HUES48 (cell line): ENCODE results near the gene FRMD4A.

ENCODE experiments used
- H3K27ac ChIP-seq: one replicate; pipeline ENCODE4 v1.7.0; 2013; ENCODE audit warnings: low read depth, low read length, inconsistent platforms
- H3K27me3 ChIP-seq: 2 replicates; pipeline ENCODE4 v1.6.1; 2013; ENCODE audit warnings: mild to moderate bottlenecking, low read length; ENCODE audit not compliant: control insufficient read depth, insufficient read depth
- H3K36me3 ChIP-seq: 2 replicates; pipeline ENCODE4 v1.6.1; 2013; ENCODE audit warnings: low read length; ENCODE audit not compliant: control insufficient read depth, insufficient read depth
- H3K4me1 ChIP-seq: 2 replicates; pipeline ENCODE4 v1.6.1; 2013; ENCODE audit warnings: mild to moderate bottlenecking, low read length; ENCODE audit not compliant: control insufficient read depth, insufficient read depth
- H3K4me3 ChIP-seq: 2 replicates; pipeline ENCODE4 v1.5.1; 2013; ENCODE audit warnings: mild to moderate bottlenecking, low read depth, low read length
- H3K9ac ChIP-seq: 2 replicates; pipeline ENCODE4 v1.6.1; 2013; ENCODE audit warnings: mild to moderate bottlenecking, low read depth, low read length, moderate library complexity
- H3K9me3 ChIP-seq: 2 replicates; pipeline ENCODE4 v1.6.1; 2013; ENCODE audit warnings: low read length; ENCODE audit not compliant: control insufficient read depth, insufficient read depth

Gene FRMD4A

DNA sequence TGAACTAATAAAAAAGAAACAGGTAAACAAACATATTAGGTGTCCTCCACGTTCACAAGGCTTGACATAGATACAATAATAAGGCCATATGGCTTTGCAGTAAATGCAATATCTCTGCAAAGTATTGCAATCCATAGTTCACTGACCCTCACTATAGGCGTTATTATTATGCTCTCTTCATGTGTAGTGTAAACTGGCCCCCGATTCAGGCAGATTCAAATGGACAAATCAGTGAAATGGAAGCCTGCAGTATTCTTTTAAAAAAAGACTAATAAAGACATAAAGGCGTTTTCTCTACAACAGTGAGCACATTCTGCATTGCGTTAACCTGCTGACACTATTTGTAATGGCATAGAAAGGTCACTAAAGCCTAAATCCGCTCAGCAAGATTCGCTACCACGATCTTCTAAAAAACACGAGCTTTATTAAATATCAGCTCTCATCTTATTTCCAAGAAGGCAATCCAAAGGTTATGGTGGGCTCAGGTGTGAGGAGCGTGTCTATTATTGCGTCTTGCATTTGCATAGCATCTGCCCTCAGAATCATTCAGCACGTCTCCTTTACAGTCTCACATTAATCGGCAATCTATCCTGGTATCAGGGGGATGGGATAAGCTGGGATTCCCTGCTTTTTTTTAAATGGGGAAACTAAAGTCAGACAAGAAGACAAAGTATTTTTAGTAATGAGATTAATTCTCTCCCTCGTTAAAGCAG lies 36.2 kb downstream of the FRMD4A start:
- H3K36me3 ChIP-seq, result no peaks in the 10 kb centered on the region
- no peaks in the 10 kb centered on the region for H3K4me1 ChIP-seq
- peaks cover 10% of the 10 kb centered on the region for H3K9me3 ChIP-seq
- H3K27me3 ChIP-seq, result no peaks in the 10 kb centered on the region
- no peak overlapping the region for H3K27ac ChIP-seq
- H3K4me3 ChIP-seq, result no peak overlapping the region
- no peak overlapping the region for H3K9ac ChIP-seq

DNA sequence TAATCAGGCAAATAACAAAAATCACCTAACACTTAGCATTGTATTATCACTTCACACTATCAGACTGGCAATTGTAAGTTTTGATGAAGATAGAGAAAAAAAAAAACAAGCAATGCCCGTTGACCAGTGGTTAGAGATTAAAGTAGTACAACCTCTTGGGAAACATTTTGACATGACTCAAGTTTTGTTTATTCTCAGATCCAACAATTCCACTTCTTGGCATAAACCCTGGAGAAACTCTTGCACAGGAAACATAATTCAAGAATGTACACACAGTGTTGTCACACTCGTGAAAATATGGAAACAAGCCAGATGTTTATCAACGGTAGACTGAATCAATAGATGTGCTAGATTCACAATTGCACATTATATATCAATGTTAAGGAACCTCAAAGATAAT lies 37.2 kb downstream of the FRMD4A start:
- H3K36me3 ChIP-seq, result no peaks in the 10 kb centered on the region
- no peak overlapping the region for H3K9ac ChIP-seq
- H3K4me3 ChIP-seq, result no peak overlapping the region
- no peak overlapping the region for H3K27ac ChIP-seq
- peaks cover 10% of the 10 kb centered on the region for H3K9me3 ChIP-seq
- H3K4me1 ChIP-seq, result no peaks in the 10 kb centered on the region
- H3K27me3 ChIP-seq, result no peaks in the 10 kb centered on the region

DNA sequence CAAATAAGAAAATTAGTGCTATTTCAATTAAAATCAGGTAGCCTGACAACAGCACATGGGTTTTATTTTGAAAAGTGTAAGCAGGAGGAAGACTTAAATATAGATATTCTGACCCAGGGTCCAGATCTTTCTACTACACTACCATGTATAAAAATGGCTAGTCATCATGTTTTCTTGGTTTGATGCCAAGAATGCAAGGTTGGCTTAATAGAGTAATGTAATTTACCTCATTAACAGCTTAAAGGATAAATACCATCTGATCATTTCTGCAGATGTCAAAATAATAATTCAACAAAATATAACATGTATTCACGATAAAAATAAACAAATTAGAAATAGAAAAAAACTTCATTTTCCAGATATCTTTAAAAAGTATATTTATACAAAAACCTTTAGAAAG lies 39.4 kb downstream of the FRMD4A start:
- Histone ChIP-seq H3K27me3 (no peaks in the 10 kb centered on the region), H3K4me3 (no peak overlapping the region), H3K9ac (no peak overlapping the region), H3K4me1 (no peaks in the 10 kb centered on the region), H3K9me3 (peaks cover 12% of the 10 kb centered on the region), H3K36me3 (no peaks in the 10 kb centered on the region), H3K27ac (no peak overlapping the region)

DNA sequence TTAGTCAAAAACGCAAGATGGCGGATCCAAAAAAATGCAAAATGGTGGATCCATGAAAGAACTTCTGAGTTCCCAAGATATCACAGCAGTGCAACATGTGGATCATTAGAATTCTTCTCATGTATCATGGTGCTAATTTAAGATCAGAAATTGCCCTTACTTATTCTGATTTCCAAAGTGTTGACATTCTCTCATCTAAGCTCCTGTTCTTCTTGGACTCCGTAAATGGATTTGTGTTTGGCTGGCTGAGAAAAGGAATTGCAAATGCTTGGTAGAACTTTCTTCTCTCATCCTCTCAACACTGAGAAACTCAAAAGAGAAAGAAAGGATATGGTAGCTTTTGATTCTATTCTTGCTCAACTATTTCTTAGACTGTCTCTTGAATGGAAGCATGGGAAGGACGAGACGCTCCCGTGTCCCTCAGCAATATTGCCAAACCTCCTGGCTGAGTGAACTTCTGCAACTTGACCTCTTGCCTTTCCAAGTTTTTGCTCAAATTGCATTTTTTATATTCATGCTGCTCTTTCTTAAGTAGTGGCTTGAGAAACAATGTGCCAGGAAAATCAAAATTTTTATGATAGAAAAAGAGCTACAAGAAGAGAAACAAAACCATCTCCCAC lies 44.7 kb downstream of the FRMD4A start:
- no peaks in the 10 kb centered on the region for H3K36me3 ChIP-seq
- no peaks in the 10 kb centered on the region for H3K27me3 ChIP-seq
- no peaks in the 10 kb centered on the region for H3K4me1 ChIP-seq
- peaks cover 7% of the 10 kb centered on the region; the same call in 1 of the 2 replicates for H3K9me3 ChIP-seq
- no peak overlapping the region for H3K27ac ChIP-seq
- H3K9ac ChIP-seq, result no peak overlapping the region
- H3K4me3 ChIP-seq, result no peak overlapping the region

DNA sequence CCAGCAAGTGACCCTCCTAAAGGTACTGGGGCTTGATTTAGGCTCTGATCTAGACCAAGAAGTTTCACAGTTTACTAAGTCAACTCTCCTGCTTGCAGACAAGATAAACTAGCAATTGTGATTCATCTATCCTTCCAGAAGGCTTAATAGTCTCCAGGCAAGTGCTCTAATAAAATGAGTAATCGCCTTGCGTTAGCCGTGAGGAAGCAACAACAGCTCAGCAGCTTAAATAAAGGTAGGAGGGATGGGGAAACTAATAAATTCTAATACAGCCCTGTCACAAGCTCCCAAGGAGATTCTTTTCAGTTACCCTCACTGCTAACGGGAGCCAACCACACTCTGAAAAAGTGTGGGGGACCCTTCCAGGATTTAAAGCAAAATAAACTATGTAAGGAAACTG lies 48.4 kb downstream of the FRMD4A start:
- Histone ChIP-seq H3K27me3 (no peaks in the 10 kb centered on the region), H3K9me3 (peaks cover 6% of the 10 kb centered on the region; the same call in 1 of the 2 replicates), H3K9ac (no peak overlapping the region), H3K27ac (no peak overlapping the region), H3K4me1 (no peaks in the 10 kb centered on the region), H3K36me3 (no peaks in the 10 kb centered on the region), H3K4me3 (no peak overlapping the region)

DNA sequence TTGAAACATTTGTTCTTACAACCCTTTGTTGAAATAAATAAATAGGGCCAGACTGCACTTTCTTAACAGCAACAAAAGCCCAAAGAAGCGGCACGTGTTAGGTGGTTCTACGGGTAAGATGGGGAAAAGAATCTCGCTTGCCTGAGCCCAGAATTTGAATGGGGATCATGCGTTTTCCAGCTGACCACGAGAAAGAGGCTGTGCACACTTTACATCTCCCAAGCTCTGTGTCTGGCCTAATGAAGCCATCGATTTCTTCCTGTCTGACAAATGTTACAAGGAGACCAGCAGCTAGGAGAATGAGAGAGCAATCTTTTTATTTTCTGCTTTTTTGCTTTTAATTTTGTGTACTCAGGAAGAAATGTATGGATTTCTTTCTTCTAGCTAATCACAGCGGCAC lies 52.2 kb downstream of the FRMD4A start:
- no peak overlapping the region for H3K4me3 ChIP-seq
- H3K9ac ChIP-seq, result no peak overlapping the region
- no peaks in the 10 kb centered on the region for H3K36me3 ChIP-seq
- no peaks in the 10 kb centered on the region for H3K27me3 ChIP-seq
- H3K9me3 ChIP-seq, result no peaks in the 10 kb centered on the region
- H3K27ac ChIP-seq, result no peak overlapping the region
- no peaks in the 10 kb centered on the region for H3K4me1 ChIP-seq

DNA sequence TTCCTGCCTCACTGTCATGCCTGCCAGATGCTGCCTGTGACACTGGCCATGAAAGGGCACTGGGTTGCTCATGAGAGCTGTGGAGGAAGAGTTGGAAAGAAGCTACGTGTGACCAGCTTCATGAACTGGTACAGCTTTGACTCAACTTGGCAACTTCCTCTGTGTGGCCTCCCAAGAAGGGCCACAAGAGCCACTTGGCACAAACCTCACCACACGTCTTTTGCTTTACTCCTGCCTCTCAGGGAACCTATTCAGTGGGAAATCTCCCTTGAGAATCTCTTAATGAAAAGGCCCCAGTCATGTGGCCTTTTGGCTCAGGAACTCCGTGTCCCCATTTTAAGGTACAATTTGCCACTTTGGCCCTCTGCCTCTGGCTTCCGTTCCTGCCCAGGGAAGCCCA lies 54.5 kb downstream of the FRMD4A start:
- Histone ChIP-seq H3K4me3 (no peak overlapping the region), H3K9ac (no peak overlapping the region), H3K9me3 (no peaks in the 10 kb centered on the region), H3K27me3 (no peaks in the 10 kb centered on the region), H3K36me3 (no peaks in the 10 kb centered on the region), H3K27ac (no peak overlapping the region), H3K4me1 (no peaks in the 10 kb centered on the region)

DNA sequence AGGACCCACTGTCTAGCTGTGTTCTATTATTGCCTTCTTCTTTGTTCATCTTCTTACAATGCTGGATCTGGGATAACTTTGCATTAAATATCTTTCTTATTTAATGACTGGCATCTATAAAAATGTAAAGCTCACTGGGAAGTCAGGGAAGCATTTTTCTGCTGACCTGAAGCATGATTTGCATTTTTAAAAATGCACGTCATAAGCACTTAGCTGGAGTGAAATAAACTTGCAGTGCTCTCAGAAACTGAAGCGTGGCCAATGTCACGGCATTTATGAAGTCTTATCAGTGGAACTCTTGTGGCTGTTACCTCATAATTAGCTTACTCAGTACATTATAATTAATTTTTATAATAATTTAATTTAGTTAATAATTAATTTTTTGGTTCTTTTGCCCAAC lies 59.1 kb downstream of the FRMD4A start:
- Histone ChIP-seq H3K27ac (no peak overlapping the region), H3K4me3 (no peak overlapping the region), H3K36me3 (no peaks in the 10 kb centered on the region), H3K9ac (no peak overlapping the region), H3K27me3 (no peaks in the 10 kb centered on the region), H3K9me3 (no peaks in the 10 kb centered on the region), H3K4me1 (no peaks in the 10 kb centered on the region)

DNA sequence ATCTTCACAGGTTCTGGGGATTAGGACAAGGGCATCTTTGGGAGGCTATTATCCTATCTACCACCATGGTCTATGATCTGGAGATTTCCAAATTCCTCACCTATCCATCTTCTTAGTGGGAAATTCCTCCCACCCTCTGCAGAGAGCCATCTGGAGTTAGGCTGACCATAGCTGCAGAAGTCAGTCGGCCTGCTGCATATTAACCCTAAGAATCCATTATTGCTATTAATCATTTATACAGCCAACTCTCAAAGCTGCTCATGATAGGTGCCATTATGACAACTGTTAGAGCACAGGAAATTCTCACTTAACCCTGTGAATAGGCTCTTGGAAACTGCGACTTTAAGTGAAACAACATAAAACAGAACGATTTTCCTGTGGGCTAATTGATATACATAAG lies 60.4 kb downstream of the FRMD4A start:
- Histone ChIP-seq H3K27me3 (no peaks in the 10 kb centered on the region), H3K4me3 (no peak overlapping the region), H3K4me1 (peaks cover 4% of the 10 kb centered on the region; the same call in 1 of the 2 replicates), H3K27ac (no peak overlapping the region), H3K9ac (no peak overlapping the region), H3K36me3 (no peaks in the 10 kb centered on the region), H3K9me3 (no peaks in the 10 kb centered on the region)

DNA sequence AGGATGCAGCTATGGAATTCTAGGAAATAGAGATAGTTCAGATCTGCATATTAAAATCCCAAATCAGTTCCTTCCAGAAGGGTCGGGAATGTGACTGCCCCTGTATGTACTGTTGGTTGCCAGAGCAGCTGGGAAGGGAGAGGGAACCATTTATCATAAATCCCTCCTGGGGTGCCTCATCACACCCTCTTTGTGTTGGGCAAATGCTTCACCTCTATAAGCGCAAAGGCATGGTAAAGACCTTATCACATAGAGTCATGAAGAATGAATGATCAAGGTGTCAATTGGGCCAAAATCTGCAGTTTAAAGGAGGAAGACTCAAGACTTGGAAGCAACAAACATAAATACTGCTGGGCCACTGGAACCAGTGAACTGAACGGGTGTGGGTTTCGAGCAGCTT lies 65.0 kb downstream of the FRMD4A start:
- no peak overlapping the region for H3K9ac ChIP-seq
- no peak overlapping the region for H3K27ac ChIP-seq
- H3K4me3 ChIP-seq, result no peak overlapping the region
- no peaks in the 10 kb centered on the region for H3K36me3 ChIP-seq
- H3K27me3 ChIP-seq, result no peaks in the 10 kb centered on the region
- peaks cover 4% of the 10 kb centered on the region; the same call in 1 of the 2 replicates for H3K4me1 ChIP-seq
- H3K9me3 ChIP-seq, result no peaks in the 10 kb centered on the region

DNA sequence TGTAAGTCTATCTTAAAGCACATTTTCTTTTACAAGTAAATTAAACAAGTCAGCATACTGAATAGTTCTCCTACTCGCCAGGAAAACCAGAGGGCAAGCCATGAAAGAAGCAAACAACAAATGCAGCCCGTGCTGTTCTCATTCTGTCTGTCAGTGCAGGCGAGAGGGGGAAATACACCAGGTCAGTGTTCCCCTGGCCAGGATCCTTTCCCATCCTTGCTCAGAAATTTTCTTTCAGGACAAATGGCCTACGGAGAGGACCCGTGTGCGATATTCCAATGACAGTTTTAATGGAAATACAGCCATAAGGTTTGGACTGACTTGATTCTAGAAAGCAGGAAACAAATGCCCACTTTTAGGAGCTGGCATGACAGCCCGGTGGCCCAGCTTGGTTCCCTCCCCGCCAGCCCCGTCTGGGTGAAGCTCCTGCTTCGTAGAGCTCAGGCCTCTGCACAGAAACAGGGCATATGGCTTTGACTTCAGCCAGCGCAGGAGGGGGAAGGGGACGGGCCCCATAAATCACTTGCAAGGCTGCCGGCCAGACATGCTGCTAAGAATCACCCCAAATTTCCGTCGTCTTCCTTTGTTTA lies 67.8 kb downstream of the FRMD4A start:
- no peaks in the 10 kb centered on the region for H3K27me3 ChIP-seq
- no peak overlapping the region for H3K9ac ChIP-seq
- peaks cover 5% of the 10 kb centered on the region; the same call in 1 of the 2 replicates for H3K9me3 ChIP-seq
- H3K27ac ChIP-seq, result no peak overlapping the region
- peaks cover 4% of the 10 kb centered on the region; the same call in 1 of the 2 replicates for H3K4me1 ChIP-seq
- H3K36me3 ChIP-seq, result no peaks in the 10 kb centered on the region
- no peak overlapping the region for H3K4me3 ChIP-seq
